ENCODE data around the gene RPS10.

DNA sequence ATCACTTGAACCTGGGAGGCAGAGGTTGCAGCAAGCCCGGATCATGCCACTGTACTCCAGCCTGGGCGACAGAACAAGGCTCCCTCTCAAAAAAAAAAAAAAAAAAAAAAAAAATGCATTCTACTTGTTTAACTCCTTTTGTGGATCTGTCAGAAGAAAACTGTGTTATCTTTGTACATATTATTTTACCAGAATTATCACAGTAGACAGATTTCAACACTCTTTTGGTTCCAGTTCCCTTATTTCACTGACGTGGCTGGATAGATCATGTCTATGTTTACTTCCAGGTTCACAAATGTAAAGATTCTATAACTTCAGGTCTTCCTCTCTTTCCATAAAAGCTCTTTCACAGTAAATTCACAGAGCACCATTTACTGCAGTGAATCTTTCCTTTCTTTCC lies 51.8 kb downstream of the RPS10 start:
- TF ChIP-seq TARDBP (IDR thresholded peaks at IDR 0.05) (no peak), SP1 (IDR thresholded peaks at IDR 0.05) (no peak), FOXM1 (IDR thresholded peaks at IDR 0.05; ENCODE audit: borderline replicate concordance) (no peak), SUZ12 (IDR thresholded peaks at IDR 0.05) (no peak), FOXA1 (IDR thresholded peaks at IDR 0.05) (no peak)

All from HEK293T (cell line).